GM18867 (cell line): ENCODE measurements around the gene FBXO42.

Experiments used
- ATAC-seq: cut with Tn5 transposase; IDR thresholded peaks from one replicate; pipeline ENCODE4 v1.9.1; 2021; ENCODE audit warnings: mild to moderate bottlenecking, moderate library complexity; ENCODE audit not compliant: unreplicated experiment

The FBXO42 gene

DNA sequence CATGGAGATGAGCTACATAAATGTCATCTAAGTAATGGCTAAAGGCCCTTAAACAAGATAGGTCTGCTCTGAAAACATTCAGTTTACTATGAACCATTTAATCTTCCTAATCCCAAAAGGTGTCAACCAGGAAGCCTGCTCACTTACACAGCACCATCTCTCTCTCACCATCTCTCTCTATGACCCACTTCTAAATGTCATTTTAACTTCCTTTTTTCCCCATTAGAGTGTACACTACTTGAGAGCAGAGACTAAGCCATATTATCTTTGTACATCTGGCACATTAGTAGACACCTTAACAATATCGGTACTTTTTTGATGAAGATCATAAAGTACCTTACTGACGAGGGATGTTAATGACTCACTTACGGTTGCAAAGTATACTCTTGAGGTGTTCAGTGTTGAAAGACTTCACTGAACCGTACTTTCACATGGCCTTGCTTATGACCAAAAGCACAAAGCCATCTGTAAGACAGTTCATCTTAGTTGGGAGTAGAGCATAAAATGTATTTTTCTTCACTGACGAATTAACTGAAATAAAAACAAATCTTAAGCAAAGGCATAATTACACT is 25.4 kb downstream of the FBXO42 start:
- no peak for ATAC-seq

DNA sequence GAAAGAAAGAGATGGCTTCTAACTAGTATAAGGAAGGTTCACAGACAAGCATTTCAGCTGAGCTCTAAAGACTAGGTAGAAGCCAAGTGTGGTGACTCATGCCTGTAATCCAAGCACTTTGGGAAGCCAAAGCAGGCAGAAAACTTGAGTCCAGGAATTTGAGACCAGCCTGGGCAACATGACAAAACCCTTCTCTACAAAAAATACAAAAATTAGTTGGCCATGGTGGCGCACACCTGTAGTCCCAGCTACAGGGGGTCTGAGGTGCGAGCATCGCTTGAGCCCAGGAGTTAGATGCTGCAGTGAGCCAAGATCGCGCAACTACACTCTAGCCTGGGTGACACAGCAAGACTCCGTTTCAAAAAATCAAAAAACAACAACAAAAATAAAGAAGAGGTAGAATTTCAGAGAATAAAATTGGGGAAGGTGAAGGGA is 27.8 kb downstream of the FBXO42 start:
- ATAC-seq, result no peak

DNA sequence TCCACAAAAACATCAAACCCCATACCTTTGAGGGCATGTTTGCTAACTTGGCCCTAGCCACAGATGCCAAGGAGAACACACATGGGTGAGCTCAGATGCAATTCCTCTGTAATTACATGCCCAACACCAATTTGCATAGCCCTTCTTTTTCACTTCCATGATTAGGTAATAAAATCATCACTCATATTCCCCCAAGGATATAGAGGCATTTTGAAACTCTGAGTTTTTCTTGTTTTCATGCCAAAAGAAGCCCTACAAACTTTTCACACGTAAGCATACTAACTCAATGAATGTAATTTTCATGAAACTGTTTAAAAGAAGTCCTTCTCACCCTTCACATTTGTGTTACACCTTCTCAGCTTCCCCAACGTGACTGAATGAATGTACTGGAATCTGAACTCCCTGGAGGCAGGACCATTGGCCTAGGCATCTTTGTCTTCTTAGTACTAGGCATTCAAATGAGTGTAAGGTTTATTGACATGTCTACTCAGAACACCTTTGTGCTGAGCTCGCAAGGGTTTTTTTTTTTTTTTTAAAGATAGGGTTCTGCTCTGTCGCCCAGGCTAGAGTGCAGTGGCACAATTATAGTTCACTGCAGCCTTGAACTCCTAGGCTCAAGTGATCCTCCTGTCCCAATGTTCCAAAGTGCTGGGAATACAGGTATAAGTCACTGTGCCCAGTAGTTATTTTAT is 31.0 kb downstream of the FBXO42 start:
- no peak for ATAC-seq

DNA sequence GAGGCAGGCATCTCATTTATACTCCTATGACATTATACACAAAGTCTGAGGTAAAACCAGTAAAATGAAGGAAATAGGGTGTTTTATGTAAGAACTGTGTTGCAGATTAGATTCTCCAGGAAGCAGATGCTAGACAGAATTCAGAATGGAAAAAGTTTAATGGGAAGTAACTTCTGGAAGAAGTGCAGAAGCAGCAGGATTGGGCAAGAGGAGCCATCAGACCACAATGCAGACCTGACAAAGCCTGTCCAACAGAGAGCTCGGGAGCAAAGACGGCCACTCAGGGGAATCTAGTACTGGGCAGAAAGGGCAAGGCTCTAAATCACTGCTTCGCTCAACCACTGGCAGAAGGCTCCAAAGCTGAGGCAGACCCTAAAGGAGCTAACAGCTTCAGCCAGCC is 33.7 kb downstream of the FBXO42 start:
- no peak for ATAC-seq

DNA sequence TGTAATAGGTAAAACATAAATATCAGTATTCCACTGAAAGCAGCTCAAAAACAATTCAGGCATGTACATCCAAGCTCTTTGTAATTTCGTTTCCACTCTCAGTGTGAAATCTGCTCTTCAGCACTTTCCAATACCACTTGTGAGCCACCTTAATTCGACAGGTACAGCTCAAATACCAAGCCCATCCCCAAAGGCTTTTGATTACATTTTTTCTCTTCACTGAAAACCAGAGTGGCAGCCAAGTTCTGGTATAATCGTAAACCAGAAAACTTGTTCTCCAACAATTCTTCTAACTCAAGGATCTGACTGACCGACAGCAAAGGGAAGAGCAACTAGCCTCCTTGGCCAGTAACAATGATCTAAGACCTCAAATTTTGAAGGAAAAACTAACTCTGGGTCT is 36.8 kb downstream of the FBXO42 start:
- ATAC-seq, result no peak

DNA sequence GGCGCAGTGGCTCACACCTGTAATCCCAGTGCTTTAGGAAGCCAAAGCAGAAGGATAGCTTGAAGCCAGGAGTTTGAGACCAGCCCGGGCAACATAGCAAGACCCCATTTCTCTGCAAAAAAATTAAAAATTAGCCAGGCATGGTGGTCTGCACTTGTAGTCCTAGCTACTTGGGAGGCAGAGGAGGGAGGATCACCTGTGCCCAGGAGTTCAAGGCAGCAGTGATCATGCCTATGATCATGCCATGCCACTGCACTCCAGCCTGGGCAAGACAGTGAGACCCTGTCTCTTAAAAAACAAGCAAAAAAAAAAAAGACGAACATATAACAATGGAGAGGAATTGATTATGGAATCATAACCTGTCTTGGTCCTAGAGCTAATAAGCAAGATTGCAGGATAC is 45.1 kb downstream of the FBXO42 start:
- ATAC-seq, result no peak

DNA sequence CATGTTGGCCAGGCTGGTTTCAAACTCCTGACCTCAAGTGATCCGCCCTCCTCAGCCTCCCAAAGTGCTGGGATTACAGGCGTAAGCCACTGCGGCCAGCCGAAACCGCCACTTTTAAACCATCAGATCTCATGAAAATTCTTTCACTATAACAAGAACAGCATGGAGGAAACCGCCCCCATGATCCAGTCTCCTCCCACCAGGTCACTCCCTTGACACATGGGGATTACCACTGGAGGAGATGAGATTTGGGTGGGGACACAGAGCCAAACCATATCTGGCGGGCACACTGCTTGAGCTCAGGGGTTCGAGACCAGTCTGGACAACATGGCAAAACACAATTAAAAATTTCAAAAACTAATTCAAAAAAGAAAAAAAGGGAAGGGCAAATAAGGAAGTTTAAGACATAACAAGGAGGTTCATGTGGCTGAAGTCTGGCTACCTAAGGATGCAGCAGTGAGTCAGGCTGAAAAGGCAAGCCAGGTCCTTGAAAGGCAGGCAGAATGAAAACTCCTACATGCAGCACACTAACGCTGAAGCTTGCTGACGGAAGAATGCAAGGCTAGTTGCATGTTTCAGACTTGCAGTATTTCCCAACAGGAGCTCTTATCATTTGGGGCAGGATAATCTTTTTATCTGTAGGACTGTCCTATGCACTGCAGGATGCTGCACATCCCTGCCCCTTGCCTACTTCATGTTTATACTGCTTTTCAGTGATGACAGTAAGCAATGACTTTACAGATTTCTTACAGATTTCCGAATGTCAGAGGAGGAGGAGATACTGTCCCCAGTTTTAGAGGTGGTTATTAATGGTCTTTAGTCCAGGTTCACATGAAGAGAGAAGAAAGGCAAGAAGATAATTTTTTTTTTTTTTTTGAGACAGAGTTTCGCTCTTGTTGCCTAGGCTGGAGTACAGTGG is 49.3 kb downstream of the FBXO42 start:
- no peak for ATAC-seq

DNA sequence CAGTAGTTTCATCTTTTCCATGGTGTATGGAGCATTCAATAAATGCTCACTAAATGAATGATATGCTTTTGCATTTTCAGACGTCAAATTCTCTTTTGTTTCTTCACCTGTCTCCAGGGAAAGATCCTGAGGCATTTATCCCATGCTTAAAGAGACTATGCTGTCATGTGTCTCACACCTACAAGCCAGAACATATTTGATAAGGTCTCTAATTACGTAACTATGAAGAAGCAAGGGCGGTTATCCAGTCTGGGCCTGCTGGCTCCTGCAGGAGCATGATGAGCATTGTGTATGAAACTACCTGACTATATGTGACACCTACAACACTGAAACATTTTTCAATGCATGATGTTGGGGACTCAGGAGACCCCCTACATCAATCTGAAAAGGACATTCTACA is 51.8 kb downstream of the FBXO42 start:
- ATAC-seq, result no peak

DNA sequence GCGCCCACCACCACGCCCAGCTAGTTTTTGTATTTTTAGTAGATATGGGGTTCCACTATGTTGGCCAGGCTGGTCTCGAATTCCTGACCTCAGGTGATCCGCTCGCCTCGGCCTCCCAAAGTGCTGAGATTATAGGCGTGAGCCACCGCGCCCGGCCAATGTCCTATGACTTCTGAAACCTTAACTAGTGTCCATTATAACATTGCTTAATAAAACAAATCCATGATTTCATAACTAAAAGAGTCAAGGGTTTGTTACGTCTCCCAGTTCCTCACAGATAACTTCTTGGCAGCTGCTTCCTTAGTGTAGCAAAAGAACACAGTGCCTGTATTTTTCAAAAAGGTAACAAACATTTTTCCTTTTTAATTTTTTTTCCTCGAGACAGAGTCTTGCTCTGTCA is 53.6 kb downstream of the FBXO42 start:
- ATAC-seq, result no peak

DNA sequence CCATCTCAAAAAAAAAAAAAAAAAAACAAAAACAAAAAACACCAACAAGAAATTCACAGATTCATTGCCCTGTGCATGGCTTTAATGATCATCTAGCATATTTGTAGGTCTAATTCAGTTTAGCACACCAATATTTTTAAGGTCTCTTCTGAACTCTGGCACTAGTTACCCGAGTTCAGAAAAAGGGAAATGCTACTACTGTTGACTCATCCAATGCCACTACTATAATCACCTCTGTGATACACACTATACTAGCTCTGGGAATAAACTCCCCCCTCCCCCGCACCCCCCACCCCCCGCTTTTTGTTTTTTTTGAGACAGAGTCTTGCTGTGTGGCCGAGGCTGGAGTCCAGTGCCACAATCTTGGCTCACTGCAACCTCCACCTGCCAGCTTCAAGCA is 55.6 kb downstream of the FBXO42 start:
- ATAC-seq, result no peak

DNA sequence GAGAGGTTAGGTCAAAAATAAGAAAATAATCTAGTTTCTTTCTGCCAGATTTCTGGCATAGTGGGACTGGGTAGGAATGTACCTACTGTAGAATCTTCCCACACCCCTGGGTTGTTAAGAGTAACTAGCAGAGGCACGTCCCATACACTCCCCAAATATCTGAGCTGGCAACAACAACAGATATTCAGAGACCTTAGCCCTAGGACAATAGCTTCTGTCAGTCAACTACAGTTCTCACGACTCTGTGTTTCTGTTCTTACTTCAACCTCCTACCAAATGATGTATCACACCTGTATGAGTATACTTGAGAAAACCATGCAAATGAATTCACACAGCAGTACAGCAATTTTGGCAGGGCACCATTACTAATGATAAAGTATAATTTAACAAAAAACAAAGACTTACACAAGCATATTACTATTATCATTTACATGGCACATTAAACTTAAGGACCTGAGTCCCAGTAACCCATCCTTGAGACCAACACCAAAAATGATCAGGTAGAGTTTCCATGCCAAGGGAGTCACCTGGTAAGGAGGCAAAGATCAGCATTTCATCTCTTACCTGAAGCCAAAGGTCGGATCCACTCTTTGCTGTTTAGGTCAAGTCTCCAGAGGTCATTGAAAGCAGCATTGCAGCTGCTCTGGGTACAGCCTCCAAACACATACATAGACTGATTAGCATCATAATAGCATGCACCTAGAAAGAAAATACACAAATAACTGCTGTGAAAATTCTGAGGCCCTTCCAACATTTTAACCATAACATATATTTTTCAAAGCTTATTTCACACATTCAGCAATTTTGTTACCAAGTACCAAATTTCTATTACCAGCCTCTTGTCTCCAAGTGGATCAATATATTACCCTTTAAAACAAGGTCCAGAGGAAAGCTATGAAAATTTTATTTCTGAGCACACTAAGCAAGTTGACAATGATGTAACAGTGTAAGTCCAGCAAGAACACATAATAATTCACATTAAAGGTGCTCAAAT is 57.8 kb downstream of the FBXO42 start:
- ATAC-seq, result no peak

DNA sequence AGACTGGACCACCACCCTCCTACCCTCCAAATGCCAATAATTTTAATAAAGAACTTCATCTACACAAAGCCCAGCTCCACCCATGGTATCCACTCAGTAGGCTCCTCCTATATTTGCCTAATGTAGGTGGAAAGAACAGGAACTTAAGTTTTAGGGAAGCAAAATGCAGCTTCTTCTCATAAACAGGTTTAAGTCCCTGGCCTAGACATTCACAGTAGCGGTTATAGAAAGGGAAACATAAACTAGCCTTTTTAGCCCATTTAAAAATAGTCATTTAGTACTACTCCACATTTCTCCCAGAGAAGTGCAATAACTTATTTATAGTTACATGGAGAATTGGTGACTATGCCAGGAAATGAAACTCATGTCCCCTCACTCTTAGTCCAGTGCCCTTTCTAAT is 58.7 kb downstream of the FBXO42 start:
- no peak for ATAC-seq

DNA sequence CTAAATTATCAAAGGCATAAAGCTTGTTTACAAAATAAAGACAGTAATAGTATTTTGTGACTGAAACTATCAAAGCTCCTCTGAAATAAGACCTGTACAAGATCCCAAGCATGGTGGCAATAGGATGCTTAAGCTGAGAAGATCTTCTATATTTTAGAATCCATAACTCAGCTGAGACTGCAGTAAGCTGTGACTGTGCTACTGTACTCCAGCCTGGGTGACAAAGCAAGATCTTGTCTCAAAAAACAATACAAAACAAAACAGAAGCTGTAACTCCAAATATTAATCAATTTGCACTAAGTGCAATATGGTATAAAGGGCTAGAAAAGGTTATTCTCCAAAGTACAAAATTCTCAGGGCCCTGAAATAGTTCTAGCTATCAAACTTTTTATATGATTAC is 59.5 kb downstream of the FBXO42 start:
- no peak for ATAC-seq

DNA sequence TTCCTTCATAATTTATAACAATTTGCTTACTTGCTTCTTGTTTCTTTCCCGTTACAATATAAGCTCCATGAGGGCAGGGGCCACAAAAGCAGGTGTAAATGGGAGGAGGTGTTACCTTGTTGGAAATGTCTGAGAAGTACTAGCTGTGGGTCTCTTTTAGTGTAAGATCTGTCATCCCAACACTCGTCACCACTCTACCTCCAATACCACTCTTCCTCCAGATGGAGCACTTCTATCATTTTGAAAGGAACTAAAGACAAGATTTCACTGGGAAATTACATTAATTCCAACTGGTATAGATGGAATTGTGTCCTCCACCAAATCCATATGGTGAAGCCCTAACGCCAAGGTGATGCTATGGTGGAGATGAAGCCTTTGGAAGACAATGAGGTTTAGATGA is 62.3 kb downstream of the FBXO42 start:
- ATAC-seq, result no peak

DNA sequence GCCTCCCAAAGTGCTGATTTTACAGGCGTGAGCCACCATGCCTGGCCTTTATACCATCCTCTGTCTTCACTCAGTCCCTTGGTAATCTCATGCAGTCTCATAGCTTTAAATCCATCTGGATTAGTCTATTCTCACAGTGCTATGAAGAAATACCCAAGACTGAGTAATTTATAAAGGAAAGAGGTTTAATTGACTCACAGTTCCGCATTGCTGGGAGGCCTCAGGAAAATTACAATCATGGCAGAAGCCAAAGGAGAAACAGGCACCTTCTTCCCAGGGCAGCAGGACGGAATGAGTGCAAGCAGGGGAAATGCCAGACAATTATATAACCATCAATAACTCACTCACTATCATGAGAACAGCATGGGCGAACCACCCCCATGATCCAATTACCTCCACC is 66.2 kb downstream of the FBXO42 start:
- no peak for ATAC-seq

DNA sequence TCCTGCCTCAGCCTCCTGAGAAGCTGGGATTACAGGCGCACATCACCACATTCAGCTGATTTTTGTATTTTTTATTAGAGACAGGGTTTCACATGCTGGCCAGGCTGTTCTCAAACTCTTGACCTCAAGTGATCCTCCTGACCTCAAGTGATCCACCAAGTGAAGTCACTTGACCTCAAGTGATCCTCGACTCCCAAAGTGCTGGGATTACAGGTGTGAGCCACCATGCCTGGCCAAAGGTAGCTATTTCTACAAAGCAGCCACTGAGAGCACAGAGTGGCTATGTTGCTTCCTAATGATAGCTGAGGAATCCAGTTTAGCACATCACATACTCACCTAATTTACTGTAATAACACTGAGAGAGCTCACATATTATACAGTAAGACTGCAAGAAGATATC is 70.5 kb downstream of the FBXO42 start:
- no peak for ATAC-seq

DNA sequence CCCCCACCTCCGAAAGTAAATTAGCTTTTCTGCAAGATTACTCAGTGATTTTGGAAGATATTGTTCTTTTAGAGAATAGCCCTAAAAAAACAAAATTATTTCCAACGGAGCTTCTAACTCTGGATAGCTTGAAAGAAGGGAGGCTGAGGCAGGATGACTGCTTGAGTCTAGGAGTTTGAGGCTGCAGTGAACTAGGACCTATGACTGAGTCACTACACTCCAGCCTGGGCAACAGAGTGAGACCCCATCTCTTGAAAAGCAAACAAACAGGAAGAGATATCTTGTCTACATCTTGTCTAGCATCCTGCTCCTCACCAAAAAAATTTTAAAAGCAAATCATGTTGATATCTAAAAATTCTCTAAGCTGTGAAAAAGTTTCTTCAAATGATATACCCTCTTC is 73.1 kb downstream of the FBXO42 start:
- ATAC-seq, result no peak

DNA sequence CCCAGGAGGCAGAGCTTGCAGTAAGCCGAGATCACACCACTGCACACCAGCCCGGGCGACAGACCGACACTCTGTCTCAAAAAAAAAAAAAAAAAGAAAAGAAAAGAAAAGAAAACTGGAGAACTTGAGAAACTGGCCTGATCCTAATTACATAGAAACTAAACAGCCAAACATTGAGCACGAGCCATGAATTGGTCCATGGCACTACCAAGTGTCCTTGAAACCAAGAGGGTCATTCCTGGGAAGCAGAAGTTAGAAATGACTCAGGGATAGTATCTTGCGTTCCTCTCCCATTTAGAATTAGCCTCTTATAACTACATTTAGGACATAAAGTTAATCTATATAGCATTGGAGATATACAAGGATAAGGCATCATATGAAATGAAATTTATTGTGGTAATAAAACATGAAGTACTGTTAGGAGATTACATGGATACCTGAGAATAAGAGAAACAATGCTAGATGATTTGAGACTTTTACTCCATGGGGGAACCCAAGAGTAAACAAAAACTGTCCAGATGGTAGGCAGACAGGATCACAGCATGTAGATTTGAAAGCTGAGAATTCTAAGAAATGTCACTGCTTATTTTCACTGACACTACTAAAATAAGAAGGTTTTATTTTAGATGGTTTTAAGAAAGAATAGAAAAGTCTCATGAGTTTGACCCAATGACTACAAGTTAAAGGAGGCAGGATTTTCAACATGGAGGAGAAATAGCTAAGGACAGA is 75.8 kb downstream of the FBXO42 start:
- no peak for ATAC-seq

DNA sequence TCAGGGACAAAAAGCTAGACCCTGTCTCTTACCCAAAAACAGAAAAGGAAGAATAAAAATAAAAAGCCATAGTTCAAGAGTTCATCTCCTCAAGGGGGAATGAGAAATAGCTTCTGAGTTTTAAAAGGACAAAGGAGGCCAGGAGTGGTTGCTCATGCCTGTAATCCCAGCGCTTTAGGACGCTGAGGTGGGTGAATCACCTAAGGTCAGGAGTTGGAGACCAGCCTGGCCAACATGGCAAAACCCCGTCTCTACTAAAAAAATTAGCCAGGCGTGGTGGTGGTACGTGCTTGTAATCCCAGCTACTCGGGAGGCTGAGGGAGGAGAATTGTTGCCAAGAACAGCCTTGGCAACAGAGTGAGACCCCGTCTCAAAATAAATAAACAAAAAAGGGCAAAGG is 76.7 kb downstream of the FBXO42 start:
- ATAC-seq, result no peak

DNA sequence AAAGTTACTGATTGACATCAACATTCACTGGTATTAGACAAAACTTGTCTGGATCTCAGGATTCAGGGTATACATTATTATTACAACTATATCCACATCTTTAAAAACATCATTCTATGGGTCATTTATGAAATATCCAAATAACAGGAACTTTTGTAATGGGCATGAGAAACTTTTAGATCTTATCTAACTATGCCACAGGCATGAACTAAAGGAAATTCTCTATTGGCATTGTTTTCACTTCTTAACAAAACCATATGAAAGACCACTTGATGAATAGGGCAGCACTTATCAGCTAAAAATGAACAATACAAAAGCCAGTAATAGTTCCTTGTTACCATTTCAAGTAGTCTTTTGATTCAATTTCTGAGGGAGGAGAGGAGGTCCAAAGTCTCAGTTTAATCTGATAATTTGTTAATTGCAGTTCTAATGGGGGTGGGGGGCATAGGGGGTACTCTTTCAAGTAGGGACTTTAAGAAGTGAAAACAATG is 84.5 kb downstream of the FBXO42 start:
- ATAC-seq, result no peak
